Measurements from ENCODE around the gene GPA33. TPM values are rescaled to one million over a fixed set of nuclear protein-coding genes. Genes with fewer than 3 reads are reported as not detected.

The GPA33 gene
- total RNA-seq, 1 donor from 2014 or later: 0.10 TPM

DNA sequence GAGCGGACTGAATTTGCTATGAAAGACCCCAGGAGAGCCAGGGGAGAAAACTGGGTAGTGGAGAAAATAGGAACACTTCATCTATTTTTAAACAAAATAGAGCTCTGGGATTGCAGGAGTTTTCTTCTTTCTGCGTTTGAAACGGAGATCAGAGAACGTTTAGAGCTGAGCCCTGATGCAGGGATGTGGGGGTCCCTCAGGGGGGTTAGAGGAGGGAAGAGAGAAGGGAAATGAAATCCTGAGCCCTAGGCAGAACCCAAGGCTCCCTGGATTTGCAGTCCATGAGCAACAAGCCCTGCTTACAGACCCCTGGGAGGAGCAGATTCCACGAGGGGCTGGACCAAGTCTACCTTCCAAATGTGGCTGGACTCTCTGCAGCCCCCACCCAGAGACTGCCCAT, 25.5 kb upstream of the GPA33 start:
- Mint-ChIP-seq H3K4me3 (ENCODE audit: unreplicated experiment) (no peak overlapping the region), H3K4me1 (ENCODE audit: unreplicated experiment) (peaks cover 14% of the 10 kb centered on the region), H3K9me3 (ENCODE audit: unreplicated experiment) (no peaks in the 10 kb centered on the region), H3K27me3 (ENCODE audit: unreplicated experiment) (no peaks in the 10 kb centered on the region), H3K36me3 (ENCODE audit: low read depth, unreplicated experiment) (no peaks in the 10 kb centered on the region), H3K27ac (ENCODE audit: unreplicated experiment) (no peak overlapping the region)
- TF ChIP-seq, protein P1, sequence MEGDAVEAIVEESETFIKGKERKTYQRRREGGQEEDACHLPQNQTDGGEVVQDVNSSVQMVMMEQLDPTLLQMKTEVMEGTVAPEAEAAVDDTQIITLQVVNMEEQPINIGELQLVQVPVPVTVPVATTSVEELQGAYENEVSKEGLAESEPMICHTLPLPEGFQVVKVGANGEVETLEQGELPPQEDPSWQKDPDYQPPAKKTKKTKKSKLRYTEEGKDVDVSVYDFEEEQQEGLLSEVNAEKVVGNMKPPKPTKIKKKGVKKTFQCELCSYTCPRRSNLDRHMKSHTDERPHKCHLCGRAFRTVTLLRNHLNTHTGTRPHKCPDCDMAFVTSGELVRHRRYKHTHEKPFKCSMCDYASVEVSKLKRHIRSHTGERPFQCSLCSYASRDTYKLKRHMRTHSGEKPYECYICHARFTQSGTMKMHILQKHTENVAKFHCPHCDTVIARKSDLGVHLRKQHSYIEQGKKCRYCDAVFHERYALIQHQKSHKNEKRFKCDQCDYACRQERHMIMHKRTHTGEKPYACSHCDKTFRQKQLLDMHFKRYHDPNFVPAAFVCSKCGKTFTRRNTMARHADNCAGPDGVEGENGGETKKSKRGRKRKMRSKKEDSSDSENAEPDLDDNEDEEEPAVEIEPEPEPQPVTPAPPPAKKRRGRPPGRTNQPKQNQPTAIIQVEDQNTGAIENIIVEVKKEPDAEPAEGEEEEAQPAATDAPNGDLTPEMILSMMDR (IDR thresholded peaks at IDR 0.05; ENCODE audit: unreplicated experiment): no peak
- DNase-seq (ENCODE audit: low spot score): no peak

DNA sequence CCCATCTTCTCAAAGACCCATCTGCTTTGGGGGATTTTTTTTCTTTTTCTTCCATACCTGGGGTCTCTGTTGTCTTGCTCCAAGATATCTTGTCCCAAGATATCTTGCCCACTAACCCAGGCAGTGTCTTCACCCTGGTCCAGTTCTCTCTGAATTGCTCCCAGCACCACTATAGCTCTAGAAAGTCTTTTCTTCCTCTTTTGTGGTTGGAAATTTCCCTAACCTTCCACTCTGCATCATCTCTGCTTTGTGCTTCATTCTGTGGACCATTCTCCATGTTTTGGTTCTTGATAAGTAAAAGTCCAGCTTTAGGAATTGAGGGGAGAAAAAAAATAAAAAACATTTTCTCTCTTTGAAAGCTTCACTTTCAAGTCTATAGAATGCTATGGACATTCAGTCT, 24.5 kb upstream of the GPA33 start:
- peaks cover 17% of the 10 kb centered on the region for H3K4me1 Mint-ChIP-seq (ENCODE audit: unreplicated experiment)
- H3K9me3 Mint-ChIP-seq (ENCODE audit: unreplicated experiment): no peaks in the 10 kb centered on the region
- H3K4me3 Mint-ChIP-seq (ENCODE audit: unreplicated experiment): no peak overlapping the region
- no peak overlapping the region for H3K27ac Mint-ChIP-seq (ENCODE audit: unreplicated experiment)
- no peak for DNase-seq (ENCODE audit: low spot score)
- H3K27me3 Mint-ChIP-seq (ENCODE audit: unreplicated experiment): no peaks in the 10 kb centered on the region
- H3K36me3 Mint-ChIP-seq (ENCODE audit: low read depth, unreplicated experiment): no peaks in the 10 kb centered on the region
- TF ChIP-seq, protein P1 (IDR thresholded peaks at IDR 0.05; ENCODE audit: unreplicated experiment): no peak

GRCh38 chr1:167111868-167112709, 21.9 kb upstream of the GPA33 start:
- Mint-ChIP-seq H3K4me1 (ENCODE audit: unreplicated experiment) (peaks cover 21% of the 10 kb centered on the region), H3K9me3 (ENCODE audit: unreplicated experiment) (no peaks in the 10 kb centered on the region), H3K36me3 (ENCODE audit: low read depth, unreplicated experiment) (no peaks in the 10 kb centered on the region), H3K4me3 (ENCODE audit: unreplicated experiment) (no peak overlapping the region), H3K27me3 (ENCODE audit: unreplicated experiment) (peaks cover 3% of the 10 kb centered on the region), H3K27ac (ENCODE audit: unreplicated experiment) (no peak overlapping the region)
- no peak for DNase-seq (ENCODE audit: low spot score)
- TF ChIP-seq, protein P1 (IDR thresholded peaks at IDR 0.05; ENCODE audit: unreplicated experiment): no peak

DNA sequence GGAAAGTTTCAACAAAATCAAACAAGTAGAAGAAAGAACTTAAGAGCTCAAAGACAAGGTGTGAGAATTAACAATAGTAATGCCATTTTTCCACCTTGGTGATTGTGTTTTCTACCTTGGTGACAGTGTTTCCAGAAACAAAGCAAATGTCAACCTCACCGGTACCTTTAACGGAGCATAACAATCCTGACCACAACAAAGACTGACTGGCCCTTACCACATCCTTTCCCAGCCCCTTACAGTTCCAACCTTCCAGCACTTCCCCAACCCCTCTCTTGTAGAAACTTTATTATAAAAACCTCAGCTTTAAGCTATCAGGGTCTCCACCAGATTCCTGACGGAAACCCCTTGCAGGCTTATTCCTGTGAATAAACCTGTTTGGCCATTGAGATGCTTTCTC, 20.4 kb upstream of the GPA33 start:
- Mint-ChIP-seq H3K27me3 (ENCODE audit: unreplicated experiment) (peaks cover 3% of the 10 kb centered on the region), H3K9me3 (ENCODE audit: unreplicated experiment) (no peaks in the 10 kb centered on the region), H3K27ac (ENCODE audit: unreplicated experiment) (peak overlapping the region; percentile 19), H3K4me3 (ENCODE audit: unreplicated experiment) (no peak overlapping the region), H3K36me3 (ENCODE audit: low read depth, unreplicated experiment) (no peaks in the 10 kb centered on the region), H3K4me1 (ENCODE audit: unreplicated experiment) (peaks cover 25% of the 10 kb centered on the region)
- TF ChIP-seq, protein P1 (IDR thresholded peaks at IDR 0.05; ENCODE audit: unreplicated experiment): no peak
- no peak for DNase-seq (ENCODE audit: low spot score)

DNA sequence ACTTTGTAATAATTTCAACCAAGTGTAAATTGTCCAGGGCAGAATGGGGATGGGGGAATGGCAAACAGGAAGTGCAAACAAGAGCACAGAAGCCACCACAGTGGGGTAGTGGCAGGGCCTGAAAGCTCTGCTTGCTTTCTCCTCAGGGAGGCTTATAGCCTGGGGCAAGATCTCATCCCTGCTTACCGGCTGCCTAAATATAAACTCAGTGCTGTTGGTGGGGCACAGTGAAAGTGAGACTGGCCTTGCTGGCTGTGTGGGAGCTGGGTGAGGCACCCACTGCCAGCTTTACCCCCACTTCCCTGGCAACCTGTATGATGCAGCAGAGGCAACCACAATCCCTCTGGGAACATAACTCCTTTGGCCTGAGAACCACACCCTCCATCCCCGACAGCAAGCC, 18.9 kb upstream of the GPA33 start:
- Mint-ChIP-seq H3K4me3 (ENCODE audit: unreplicated experiment) (no peak overlapping the region), H3K9me3 (ENCODE audit: unreplicated experiment) (no peaks in the 10 kb centered on the region), H3K27ac (ENCODE audit: unreplicated experiment) (no peak overlapping the region), H3K27me3 (ENCODE audit: unreplicated experiment) (peaks cover 3% of the 10 kb centered on the region), H3K4me1 (ENCODE audit: unreplicated experiment) (peaks cover 40% of the 10 kb centered on the region), H3K36me3 (ENCODE audit: low read depth, unreplicated experiment) (no peaks in the 10 kb centered on the region)
- TF ChIP-seq, protein P1 (IDR thresholded peaks at IDR 0.05; ENCODE audit: unreplicated experiment): no peak
- no peak for DNase-seq (ENCODE audit: low spot score)

Measured in endothelial cell (in vitro differentiated cells).